Neural progenitor cell (in vitro differentiated cells): Measurements from ENCODE around the gene CFAP43.
A peak's percentile ranks its signal among the peaks of the same experiment; 100 is the strongest.

Experiments
- EZH2 ChIP-seq: fragments of 200-600 bp; sonication (generic); IDR thresholded peaks from 2 replicates; pipeline ENCODE4 v1.6.1; 2017; ENCODE audit warnings: antibody characterized with exemption, mild to moderate bottlenecking, moderate library complexity
- TF ChIP-seq, protein P1 (sequence below): fragments of 200-600 bp; sonication (generic); IDR thresholded peaks from 2 replicates; pipeline ENCODE4 v1.5.1; 2017; ENCODE audit warnings: antibody characterized with exemption, mild to moderate bottlenecking

DNA sequence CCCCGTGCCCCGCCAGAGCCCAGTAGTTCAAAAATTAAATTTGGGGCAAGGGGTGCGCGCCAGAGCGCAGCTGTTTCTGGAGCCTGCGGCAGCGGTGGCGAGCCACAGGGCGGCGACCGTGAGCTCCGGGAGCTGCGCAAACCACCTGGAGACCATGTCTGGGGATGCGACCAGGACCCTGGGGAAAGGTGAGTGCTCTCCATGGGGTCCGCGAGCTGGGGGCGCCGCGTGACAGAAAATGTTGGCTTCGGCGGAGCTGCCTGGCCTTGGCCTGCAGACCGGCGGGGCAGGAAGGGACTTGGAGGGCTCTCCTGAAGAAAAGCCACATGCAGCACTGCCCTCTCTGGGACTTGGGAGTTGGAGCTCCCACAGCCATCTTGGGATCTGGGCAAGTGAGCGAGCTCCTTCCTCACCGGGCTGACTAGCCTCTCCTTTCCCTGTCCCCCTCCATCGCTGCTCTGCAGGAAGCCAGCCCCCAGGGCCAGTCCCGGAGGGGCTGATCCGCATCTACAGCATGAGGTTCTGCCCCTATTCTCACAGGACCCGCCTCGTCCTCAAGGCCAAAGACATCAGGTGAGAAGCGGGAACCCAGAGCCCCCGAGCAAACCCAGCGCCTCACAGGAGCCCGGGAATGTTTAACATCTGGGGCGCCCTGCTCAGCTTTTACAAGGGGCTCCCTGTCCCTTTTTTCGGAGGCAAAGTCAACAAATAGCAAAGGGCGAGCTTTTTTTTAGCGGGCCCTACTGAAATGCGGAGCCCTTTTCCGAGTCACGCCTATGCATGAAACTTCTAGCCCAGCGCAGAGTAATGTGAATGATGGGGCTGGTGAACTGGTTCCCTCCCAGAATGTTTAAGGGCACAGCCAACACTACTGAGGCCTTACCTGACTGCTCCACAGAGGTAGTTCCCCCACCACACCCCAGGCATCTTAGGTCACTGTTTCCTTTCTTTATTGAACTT is 42.9 kb upstream of the CFAP43 start:
- TF ChIP-seq, protein P1, sequence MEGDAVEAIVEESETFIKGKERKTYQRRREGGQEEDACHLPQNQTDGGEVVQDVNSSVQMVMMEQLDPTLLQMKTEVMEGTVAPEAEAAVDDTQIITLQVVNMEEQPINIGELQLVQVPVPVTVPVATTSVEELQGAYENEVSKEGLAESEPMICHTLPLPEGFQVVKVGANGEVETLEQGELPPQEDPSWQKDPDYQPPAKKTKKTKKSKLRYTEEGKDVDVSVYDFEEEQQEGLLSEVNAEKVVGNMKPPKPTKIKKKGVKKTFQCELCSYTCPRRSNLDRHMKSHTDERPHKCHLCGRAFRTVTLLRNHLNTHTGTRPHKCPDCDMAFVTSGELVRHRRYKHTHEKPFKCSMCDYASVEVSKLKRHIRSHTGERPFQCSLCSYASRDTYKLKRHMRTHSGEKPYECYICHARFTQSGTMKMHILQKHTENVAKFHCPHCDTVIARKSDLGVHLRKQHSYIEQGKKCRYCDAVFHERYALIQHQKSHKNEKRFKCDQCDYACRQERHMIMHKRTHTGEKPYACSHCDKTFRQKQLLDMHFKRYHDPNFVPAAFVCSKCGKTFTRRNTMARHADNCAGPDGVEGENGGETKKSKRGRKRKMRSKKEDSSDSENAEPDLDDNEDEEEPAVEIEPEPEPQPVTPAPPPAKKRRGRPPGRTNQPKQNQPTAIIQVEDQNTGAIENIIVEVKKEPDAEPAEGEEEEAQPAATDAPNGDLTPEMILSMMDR = peak; percentile 88
- TF ChIP-seq EZH2 = no peak
